ENCODE measurements around the gene SHC3. TPM values are rescaled to one million over a fixed set of nuclear protein-coding genes. Genes with fewer than 3 reads are reported as not detected.

Gene SHC3
- total RNA-seq, 4 donors from 2014 or later = 2.3 to 4.9 (median 4.8) TPM

- Histone ChIP-seq H3K36me3 (no peaks in the 10 kb centered on the region), H3K4me1 (no peaks in the 10 kb centered on the region), H3K9me3 (peaks cover 0 to 12% (median 0%) of the 10 kb centered on the region in 3 donors), H3K4me3 (no peak overlapping the region), H3K27me3 (no peaks in the 10 kb centered on the region), H3K27ac (no peak overlapping the region)
- TF ChIP-seq EP300 (IDR thresholded peaks at IDR 0.05) (no peak), POLR2AphosphoS5 (IDR thresholded peaks at IDR 0.05) (no peak), CTCF (IDR thresholded peaks at IDR 0.05) (no peak), POLR2A (IDR thresholded peaks at IDR 0.05) (no peak)
- 35 to 55% methylated on average over 10 to 11 of the region's 11 CpGs for WGBS, 2 donors (ENCODE audit: low coverage in 1 of 2)
- ATAC-seq = no peak
Measured at GRCh38 chr9:89095761-89096528, 82.7 kb downstream of the SHC3 start.

- WGBS, 2 donors (ENCODE audit: low coverage in 1 of 2) = 85 to 87% methylated on average over 3 of the region's 3 CpGs
- Histone ChIP-seq H3K27me3 (no peaks in the 10 kb centered on the region), H3K4me3 (no peak overlapping the region), H3K4me1 (no peaks in the 10 kb centered on the region), H3K36me3 (no peaks in the 10 kb centered on the region), H3K9me3 (peaks cover 0 to 9% (median 0%) of the 10 kb centered on the region in 3 donors), H3K27ac (no peak overlapping the region)
- TF ChIP-seq POLR2AphosphoS5 (IDR thresholded peaks at IDR 0.05) = no peak
- TF ChIP-seq POLR2A (IDR thresholded peaks at IDR 0.05) = no peak
- TF ChIP-seq EP300 (IDR thresholded peaks at IDR 0.05) = no peak
- TF ChIP-seq CTCF (IDR thresholded peaks at IDR 0.05) = no peak
- ATAC-seq = no peak
Measured at GRCh38 chr9:89093201-89093975, 85.2 kb downstream of the SHC3 start.

GRCh38 chr9:89089176-89089575 is 89.4 kb downstream of the SHC3 start:
- Histone ChIP-seq H3K9me3 (no peaks in the 10 kb centered on the region), H3K27me3 (peaks cover 3% of the 10 kb centered on the region), H3K4me1 (no peaks in the 10 kb centered on the region), H3K4me3 (no peak overlapping the region), H3K36me3 (no peaks in the 10 kb centered on the region), H3K27ac (no peak overlapping the region)
- no peak for ATAC-seq
- TF ChIP-seq CTCF (IDR thresholded peaks at IDR 0.05) (no peak), EP300 (IDR thresholded peaks at IDR 0.05) (no peak), POLR2AphosphoS5 (IDR thresholded peaks at IDR 0.05) (no peak)
- 89 to 97% methylated on average over 3 of the region's 3 CpGs for WGBS, 2 donors (ENCODE audit: low coverage in 1 of 2)

GRCh38 chr9:89083626-89084025 is 95.0 kb downstream of the SHC3 start:
- ATAC-seq = no peak
- TF ChIP-seq POLR2A (IDR thresholded peaks at IDR 0.05) (no peak), CTCF (IDR thresholded peaks at IDR 0.05) (no peak), EP300 (IDR thresholded peaks at IDR 0.05) (no peak)
- peaks cover 0 to 8% (median 0%) of the 10 kb centered on the region in 3 donors for H3K4me1 ChIP-seq
- H3K9me3 ChIP-seq = no peaks in the 10 kb centered on the region
- peaks cover 26% of the 10 kb centered on the region for H3K27me3 ChIP-seq
- H3K27ac ChIP-seq = no peak overlapping the region
- H3K4me3 ChIP-seq = no peak overlapping the region
- WGBS, 2 donors (ENCODE audit: low coverage in 1 of 2) = 73 to 100% methylated on average over 1 to 4 of the region's 6 CpGs
- H3K36me3 ChIP-seq = no peaks in the 10 kb centered on the region

Measured in gastroesophageal sphincter (tissue), 4 donors.